COLO829 (cell line): ENCODE data around the gene MAPT.
"Not testable (repeated sequence)": the region's sequence is repeated elsewhere in the genome, so short reads cannot be mapped to it uniquely, and the experiment has no call there.

Source experiments
- DNase-seq: peaks from one replicate; pipeline ENCODE4 v3.0.0; 2012; ENCODE audit warnings: low spot score

The MAPT gene

DNA sequence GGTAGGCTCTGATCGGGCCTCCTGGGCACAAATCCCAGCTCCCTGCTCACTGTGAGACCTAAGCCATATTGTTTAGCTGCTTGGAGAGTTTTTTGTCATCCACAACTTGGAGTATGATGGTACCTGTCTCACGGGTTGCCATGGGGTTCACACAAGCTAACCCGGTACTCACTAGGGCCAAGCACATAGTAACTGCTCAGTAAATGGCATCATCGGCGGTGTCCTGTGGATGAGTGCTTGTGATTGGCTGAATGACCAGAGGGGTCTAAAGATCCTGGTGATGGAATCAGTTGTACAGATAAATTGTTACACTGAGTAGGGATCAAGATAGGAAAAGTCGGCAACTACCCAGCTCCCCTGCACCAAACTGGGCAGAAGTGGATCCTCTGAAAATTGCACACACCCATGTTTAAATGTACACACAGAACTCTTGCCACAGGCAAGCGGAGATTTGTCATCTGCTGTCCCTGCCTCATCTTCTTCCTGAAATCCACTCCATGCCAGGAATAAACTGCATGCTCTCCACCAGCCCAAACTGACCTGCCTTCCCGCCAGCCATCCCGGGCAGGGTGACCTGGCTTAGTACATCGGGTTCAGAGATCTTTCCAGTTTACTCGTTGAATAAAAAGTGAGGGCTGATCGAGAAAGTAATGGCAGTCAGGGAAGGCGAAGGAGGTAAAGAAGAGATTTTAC is 6.5 kb downstream of the MAPT start:
- no peak for DNase-seq

DNA sequence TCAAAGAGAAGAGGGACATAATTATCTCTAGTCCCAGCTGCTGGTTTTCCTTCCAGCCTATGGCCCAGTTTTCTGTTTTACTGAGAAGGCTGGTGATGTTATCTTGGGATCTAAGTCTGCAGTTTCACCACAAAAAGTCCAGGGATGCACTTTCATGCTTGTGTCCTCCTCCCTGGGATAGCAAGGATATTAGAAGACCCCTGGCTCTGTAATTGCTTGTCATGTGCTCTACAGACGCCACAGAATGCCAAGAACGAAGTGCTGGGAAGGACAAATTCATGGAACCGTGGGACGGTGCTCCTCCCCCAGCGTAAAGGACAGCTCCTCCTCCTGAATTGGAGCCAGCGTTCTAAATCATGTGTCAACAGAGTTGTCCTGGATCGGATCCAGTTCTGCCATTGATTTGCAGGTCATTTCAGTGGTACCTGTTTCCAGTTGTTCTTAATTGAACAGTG is 8.6 kb downstream of the MAPT start:
- DNase-seq: no peak

- DNase-seq: no peak
Measured at GRCh38 chr17:45904866-45905265, 10.5 kb downstream of the MAPT start.

GRCh38 chr17:45905814-45906213 is 11.5 kb downstream of the MAPT start:
- no peak for DNase-seq

GRCh38 chr17:45906237-45906636 is 11.9 kb downstream of the MAPT start:
- no peak for DNase-seq

GRCh38 chr17:45906927-45907622 is 12.7 kb downstream of the MAPT start:
- no peak for DNase-seq

DNA sequence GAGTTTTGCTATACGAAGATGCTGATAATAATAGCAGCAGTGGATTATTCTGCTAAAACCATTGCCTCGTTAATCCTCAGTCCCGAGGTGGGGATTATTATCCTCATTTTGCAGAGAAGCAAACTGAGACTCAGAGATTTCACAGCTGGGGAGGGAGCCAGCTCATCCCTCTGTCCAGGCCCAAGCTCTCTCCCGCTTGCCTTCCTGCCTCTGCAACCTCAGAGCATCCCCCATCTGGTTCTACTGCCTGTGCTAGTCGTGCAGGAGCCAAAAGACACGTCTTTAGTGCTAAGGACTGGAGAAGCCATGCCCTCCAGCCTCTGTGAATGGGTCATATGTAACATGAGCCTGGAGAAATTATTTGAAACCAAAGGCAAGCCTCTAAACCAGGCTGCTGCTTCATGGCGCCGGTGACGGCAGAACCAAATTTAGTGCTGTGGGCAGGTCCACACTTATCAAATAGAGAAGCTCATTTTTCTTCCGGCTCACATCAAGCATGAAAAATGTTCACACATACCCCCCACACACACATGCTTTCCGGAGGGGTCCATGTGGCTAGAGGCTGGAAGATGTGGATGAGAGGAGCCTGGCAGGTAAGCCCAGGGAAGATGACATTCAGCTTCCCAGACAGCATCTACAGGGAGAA is 13.5 kb downstream of the MAPT start:
- no peak for DNase-seq

- no peak for DNase-seq
Measured at GRCh38 chr17:45908460-45908859, 14.1 kb downstream of the MAPT start.

- DNase-seq: no peak
Measured at GRCh38 chr17:45908935-45909334, 14.6 kb downstream of the MAPT start.

GRCh38 chr17:45910667-45911066 is 16.3 kb downstream of the MAPT start:
- DNase-seq: no peak

DNA sequence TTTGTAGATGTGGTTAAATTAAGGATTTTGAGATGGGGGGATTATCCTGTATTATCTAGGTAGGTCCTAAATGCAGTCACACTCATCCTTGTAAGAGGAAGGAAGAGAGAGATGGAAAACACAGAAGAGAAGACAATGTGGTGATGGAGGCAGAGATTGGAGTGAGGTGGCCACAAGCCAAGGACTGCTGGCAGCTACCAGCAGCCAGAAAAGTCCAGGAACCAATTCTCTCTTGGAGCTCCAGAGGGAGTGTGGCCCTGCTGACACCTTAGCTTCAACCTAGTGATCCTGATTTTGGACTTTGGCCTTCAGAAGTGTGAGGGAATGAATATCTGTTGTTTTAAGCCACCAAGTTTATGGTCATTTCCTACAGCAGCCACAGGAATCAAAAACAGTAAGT is 18.0 kb downstream of the MAPT start:
- DNase-seq: no peak

GRCh38 chr17:45913030-45913429 is 18.7 kb downstream of the MAPT start:
- DNase-seq: not testable (repeated sequence)

- DNase-seq: no peak
Measured at GRCh38 chr17:45914047-45914717, 19.8 kb downstream of the MAPT start.

GRCh38 chr17:45915263-45915662 is 20.9 kb downstream of the MAPT start:
- no peak for DNase-seq

DNA sequence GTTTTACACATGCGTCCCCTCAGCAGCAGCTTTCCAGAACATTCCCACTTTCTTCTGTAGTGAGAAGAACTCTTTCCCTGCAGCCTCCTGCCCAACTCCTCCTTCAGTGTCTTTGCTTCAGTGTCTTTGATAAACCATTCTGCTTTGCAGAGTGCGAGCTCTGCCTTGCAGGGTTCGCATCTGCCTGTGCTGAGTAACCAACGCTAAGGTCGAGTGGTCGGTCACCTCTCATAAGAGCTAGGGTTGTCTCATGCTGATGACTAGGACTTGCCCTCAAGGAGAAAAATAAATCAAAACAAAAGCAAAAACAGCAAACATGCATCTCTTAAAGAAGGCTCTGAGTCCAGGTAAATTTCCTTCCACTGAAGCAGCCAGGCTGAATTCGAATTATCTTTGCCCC is 22.7 kb downstream of the MAPT start:
- DNase-seq: no peak

GRCh38 chr17:45918241-45918745 is 23.9 kb downstream of the MAPT start:
- no peak for DNase-seq

- DNase-seq: no peak
Measured at GRCh38 chr17:45919136-45919535, 24.8 kb downstream of the MAPT start.

DNA sequence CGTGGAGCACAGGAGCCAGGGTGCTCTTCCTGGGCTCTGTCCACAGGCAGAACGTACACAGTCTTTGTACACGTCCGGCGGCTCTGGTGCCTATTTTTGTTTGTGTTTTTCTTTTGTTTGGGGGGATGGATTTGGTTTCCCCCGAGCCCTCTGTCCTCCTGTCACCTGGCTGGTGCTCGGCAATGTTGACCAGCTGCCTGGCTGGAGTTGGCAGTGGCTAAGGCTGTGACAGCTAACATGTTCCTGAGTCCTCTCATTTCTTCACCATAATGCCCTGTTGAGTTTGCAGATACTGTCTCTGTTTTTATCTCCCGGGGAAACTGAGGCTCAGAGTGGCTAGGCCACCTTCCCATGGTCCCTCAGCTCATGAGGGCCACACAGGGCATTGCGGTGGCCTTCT is 25.7 kb downstream of the MAPT start:
- no peak for DNase-seq

DNA sequence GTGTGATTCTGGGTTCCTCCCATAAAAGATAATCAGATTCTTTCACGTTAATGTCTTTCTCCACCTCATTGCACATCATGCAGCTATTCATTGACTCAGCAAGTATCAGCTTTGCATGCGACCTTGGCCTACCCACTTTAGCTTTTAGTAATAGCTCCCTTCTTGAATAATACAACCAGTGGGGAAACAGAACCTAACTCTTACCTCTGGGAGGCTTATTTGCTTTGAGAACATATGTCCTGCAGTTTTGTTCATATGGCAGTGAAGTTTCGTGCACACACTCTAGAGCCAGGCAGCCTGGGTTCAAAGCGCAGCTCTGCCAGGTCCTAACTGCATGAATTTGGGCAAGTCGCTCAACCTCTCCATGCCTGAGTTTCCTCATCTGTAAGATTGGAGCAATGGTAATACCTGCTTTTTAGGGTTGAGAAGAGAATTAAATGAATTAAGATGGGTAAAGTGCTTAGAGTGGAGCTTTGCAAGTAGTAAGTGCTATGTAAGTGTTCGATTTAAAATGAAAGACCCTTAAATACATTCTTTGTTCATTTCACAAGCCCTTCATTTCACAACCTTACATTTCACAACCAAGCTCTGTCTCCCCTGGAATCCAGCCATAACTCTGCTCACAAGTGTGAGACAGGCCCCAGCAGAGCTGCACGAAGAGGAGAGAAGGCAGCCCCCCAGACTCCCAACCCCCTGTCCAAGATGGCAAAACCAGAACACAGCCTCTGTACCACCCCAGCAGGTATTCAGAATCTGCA is 29.3 kb downstream of the MAPT start:
- no peak for DNase-seq

GRCh38 chr17:45924332-45924820 is 30.0 kb downstream of the MAPT start:
- DNase-seq: no peak

DNA sequence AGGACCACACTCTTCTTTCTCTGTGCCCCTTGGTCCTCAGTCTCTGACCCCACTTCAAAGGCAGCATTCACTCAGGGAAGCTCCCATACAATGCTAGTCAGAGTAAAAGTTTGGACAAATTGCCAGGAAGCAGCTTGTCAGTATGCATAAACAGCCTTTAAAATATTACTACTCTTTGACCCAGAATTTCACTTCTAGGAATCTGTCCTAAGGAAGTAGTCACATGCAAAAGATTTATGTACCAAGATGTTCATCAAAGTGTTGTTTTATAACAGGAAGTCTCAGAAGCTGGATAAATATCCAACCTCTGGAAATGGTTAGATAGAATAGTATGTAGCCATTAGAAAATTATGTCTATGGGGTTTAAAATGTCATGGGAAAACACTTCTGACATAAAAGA is 31.0 kb downstream of the MAPT start:
- DNase-seq: no peak

DNA sequence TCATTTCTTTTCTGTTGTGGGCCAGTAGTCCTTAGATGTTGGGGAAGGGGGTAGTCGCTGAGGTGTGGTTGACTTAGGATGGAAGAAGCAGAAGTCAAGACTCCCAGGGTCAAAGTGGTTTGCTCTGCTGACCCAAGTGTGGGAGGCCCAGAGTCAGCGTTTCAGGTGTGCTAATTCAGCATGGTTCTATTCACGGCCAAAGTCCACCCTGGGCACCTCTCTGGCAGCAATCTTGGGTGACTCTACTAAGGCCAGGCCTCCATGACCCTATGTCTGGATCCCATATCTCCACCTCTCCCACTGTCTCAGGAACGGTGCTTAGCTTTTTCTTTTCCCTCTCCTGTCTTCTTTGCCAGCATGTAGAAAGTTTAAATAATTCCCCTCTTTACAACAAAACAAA is 32.9 kb downstream of the MAPT start:
- DNase-seq: no peak
